ENCODE results near the gene ARMC8. TPM values are rescaled to one million over a fixed set of nuclear protein-coding genes. Genes with fewer than 3 reads are reported as not detected.

The ARMC8 gene
- polyA plus RNA-seq, 2 of the 4 experiments (the other 2 are of a cell fraction), result 25.6 to 45.7 TPM

GRCh38 chr3:138323971-138324370 lies 136.9 kb downstream of the ARMC8 start:
- 68% methylated on average over 4 of the region's 4 CpGs for WGBS (ENCODE audit: missing lambda C conversion rate)
- no peak for TF ChIP-seq ZNF302 (CRISPR knock-in tag; IDR thresholded peaks at IDR 0.05)
- TF ChIP-seq JUN (IDR thresholded peaks at IDR 0.05), result no peak
- no peak for TF ChIP-seq HDAC2 (IDR thresholded peaks at IDR 0.05)
- no peak for TF ChIP-seq MAZ (IDR thresholded peaks at IDR 0.05; ENCODE audit: borderline replicate concordance, low read depth, low read length)
- TF ChIP-seq ZFP36 (IDR thresholded peaks at IDR 0.05; ENCODE audit: borderline replicate concordance, partially characterized antibody), result no peak
- TF ChIP-seq CEBPB (IDR thresholded peaks at IDR 0.05), result no peak
- no peak for TF ChIP-seq EP300 (IDR thresholded peaks at IDR 0.05)
- no peak for TF ChIP-seq FOXS1 (CRISPR knock-in tag; IDR thresholded peaks at IDR 0.05)
- CTCF ChIA-PET, result no interaction called here
- POLR2A ChIA-PET, result no interaction called here
- DNase-seq (ENCODE audit: low read depth in 1 of 2, low spot score in 1 of 2), result no peak
- FAIRE-seq, result no peak
- ATAC-seq, result no peak
- Histone ChIP-seq H3K27ac (no peak overlapping the region), H3K4me3 (no peak overlapping the region), H3K4me1 (peaks cover 9% of the 10 kb centered on the region; the same call in 2 of the 3 replicates), H3K9me3 (no peaks in the 10 kb centered on the region), H3K4me2 (no peak overlapping the region)

GRCh38 chr3:138325990-138326389 lies 138.9 kb downstream of the ARMC8 start:
- no peak overlapping the region for H3K4me2 ChIP-seq
- CTCF ChIA-PET, result no interaction called here
- POLR2A ChIA-PET, result no interaction called here
- TF ChIP-seq PHF8 (IDR thresholded peaks at IDR 0.05; ENCODE audit: borderline replicate concordance, low read depth), result no peak
- TF ChIP-seq, protein P1, sequence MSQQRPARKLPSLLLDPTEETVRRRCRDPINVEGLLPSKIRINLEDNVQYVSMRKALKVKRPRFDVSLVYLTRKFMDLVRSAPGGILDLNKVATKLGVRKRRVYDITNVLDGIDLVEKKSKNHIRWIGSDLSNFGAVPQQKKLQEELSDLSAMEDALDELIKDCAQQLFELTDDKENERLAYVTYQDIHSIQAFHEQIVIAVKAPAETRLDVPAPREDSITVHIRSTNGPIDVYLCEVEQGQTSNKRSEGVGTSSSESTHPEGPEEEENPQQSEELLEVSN (IDR thresholded peaks at IDR 0.05; ENCODE audit: borderline replicate concordance, low read depth), result no peak
- no peak for TF ChIP-seq SMC3 (IDR thresholded peaks at IDR 0.05)
- no peak for TF ChIP-seq EHF (CRISPR knock-in tag; IDR thresholded peaks at IDR 0.05)
- no peak for TF ChIP-seq RNF2 (IDR thresholded peaks at IDR 0.05; ENCODE audit: borderline replicate concordance, low read depth)
- no peak overlapping the region for H3K4me3 ChIP-seq
- DNase-seq (ENCODE audit: low read depth in 1 of 2, low spot score in 1 of 2) (no peak), ATAC-seq (no peak), FAIRE-seq (no peak)
- no peak overlapping the region for H3K27ac ChIP-seq
- peaks cover 9% of the 10 kb centered on the region; the same call in 2 of the 3 replicates for H3K4me1 ChIP-seq
- no peaks in the 10 kb centered on the region for H3K9me3 ChIP-seq

- no peak overlapping the region for H3K4me2 ChIP-seq
- ATAC-seq (no peak), FAIRE-seq (no peak), DNase-seq (ENCODE audit: low read depth in 1 of 2, low spot score in 1 of 2) (no peak)
- WGBS (ENCODE audit: missing lambda C conversion rate), result 88% methylated on average over 11 of the region's 12 CpGs
- POLR2A ChIA-PET, result no interaction called here
- H3K4me3 ChIP-seq, result no peak overlapping the region
- peaks cover 9% of the 10 kb centered on the region; the same call in 2 of the 3 replicates for H3K4me1 ChIP-seq
- TF ChIP-seq NR3C1 (IDR thresholded peaks at IDR 0.05) (no peak), ESRRA (IDR thresholded peaks at IDR 0.05; ENCODE audit: borderline replicate concordance, low read length) (no peak), BHLHE40 (IDR thresholded peaks at IDR 0.05; ENCODE audit: low read depth, low read length) (no peak), CHD4 (IDR thresholded peaks at IDR 0.05; ENCODE audit: borderline replicate concordance) (no peak), PBX3 (IDR thresholded peaks at IDR 0.05) (no peak), ZNF302 (CRISPR knock-in tag; IDR thresholded peaks at IDR 0.05) (no peak), GATA3 (IDR thresholded peaks at IDR 0.05; ENCODE audit: borderline replicate concordance) (no peak), ZFP36 (IDR thresholded peaks at IDR 0.05; ENCODE audit: borderline replicate concordance, partially characterized antibody) (no peak), PHF8 (IDR thresholded peaks at IDR 0.05; ENCODE audit: borderline replicate concordance, low read depth) (no peak), MYC (IDR thresholded peaks at IDR 0.05; ENCODE audit: borderline replicate concordance, low read length) (no peak), SREBF2 (IDR thresholded peaks at IDR 0.05) (no peak), TP53 (CRISPR knock-in tag; IDR thresholded peaks at IDR 0.05) (no peak), EP300 (IDR thresholded peaks at IDR 0.05) (no peak)
- TF ChIP-seq, protein P2, sequence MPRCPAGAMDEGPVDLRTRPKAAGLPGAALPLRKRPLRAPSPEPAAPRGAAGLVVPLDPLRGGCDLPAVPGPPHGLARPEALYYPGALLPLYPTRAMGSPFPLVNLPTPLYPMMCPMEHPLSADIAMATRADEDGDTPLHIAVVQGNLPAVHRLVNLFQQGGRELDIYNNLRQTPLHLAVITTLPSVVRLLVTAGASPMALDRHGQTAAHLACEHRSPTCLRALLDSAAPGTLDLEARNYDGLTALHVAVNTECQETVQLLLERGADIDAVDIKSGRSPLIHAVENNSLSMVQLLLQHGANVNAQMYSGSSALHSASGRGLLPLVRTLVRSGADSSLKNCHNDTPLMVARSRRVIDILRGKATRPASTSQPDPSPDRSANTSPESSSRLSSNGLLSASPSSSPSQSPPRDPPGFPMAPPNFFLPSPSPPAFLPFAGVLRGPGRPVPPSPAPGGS (IDR thresholded peaks at IDR 0.05), result no peak
- TF ChIP-seq, protein P3, sequence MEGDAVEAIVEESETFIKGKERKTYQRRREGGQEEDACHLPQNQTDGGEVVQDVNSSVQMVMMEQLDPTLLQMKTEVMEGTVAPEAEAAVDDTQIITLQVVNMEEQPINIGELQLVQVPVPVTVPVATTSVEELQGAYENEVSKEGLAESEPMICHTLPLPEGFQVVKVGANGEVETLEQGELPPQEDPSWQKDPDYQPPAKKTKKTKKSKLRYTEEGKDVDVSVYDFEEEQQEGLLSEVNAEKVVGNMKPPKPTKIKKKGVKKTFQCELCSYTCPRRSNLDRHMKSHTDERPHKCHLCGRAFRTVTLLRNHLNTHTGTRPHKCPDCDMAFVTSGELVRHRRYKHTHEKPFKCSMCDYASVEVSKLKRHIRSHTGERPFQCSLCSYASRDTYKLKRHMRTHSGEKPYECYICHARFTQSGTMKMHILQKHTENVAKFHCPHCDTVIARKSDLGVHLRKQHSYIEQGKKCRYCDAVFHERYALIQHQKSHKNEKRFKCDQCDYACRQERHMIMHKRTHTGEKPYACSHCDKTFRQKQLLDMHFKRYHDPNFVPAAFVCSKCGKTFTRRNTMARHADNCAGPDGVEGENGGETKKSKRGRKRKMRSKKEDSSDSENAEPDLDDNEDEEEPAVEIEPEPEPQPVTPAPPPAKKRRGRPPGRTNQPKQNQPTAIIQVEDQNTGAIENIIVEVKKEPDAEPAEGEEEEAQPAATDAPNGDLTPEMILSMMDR (IDR thresholded peaks at IDR 0.05), result no peak
- TF ChIP-seq, protein P1 (IDR thresholded peaks at IDR 0.05; ENCODE audit: borderline replicate concordance, low read depth), result no peak
- TF ChIP-seq, protein P4, sequence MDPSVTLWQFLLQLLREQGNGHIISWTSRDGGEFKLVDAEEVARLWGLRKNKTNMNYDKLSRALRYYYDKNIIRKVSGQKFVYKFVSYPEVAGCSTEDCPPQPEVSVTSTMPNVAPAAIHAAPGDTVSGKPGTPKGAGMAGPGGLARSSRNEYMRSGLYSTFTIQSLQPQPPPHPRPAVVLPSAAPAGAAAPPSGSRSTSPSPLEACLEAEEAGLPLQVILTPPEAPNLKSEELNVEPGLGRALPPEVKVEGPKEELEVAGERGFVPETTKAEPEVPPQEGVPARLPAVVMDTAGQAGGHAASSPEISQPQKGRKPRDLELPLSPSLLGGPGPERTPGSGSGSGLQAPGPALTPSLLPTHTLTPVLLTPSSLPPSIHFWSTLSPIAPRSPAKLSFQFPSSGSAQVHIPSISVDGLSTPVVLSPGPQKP (IDR thresholded peaks at IDR 0.05; ENCODE audit: low read depth, low read length), result no peak
- H3K27ac ChIP-seq, result no peak overlapping the region
- no peaks in the 10 kb centered on the region for H3K9me3 ChIP-seq
- CTCF ChIA-PET, result interaction anchor here (0.7 to 0.9 kb wide), 2 partner anchors 21 to 464 kb away, joined by 3 read pairs; no protein-coding TSS in a partner anchor
Measured at GRCh38 chr3:138326866-138327595, 139.9 kb downstream of the ARMC8 start.
